Germinal center (tissue), 1 donor: ENCODE measurements around the gene PDXK.

Experiments
- DNase-seq: peaks from one replicate; pipeline ENCODE4 v3.0.0; 2012; ENCODE audit warnings: mixed read lengths, low spot score

PDXK gene

GRCh38 chr21:43805275-43805800 is 86.4 kb downstream of the PDXK start:
- DNase-seq: peak; percentile 95

- no peak for DNase-seq
These were observed 87.2 kb downstream of the PDXK start for GRCh38 chr21:43806017-43806710.

- no peak for DNase-seq
These were observed 89.4 kb downstream of the PDXK start for GRCh38 chr21:43808367-43808766.

- DNase-seq: no peak
These were observed 89.9 kb downstream of the PDXK start for GRCh38 chr21:43808832-43809251.

GRCh38 chr21:43809346-43809799 is 90.4 kb downstream of the PDXK start:
- DNase-seq: no peak

- DNase-seq: no peak
These were observed 91.0 kb downstream of the PDXK start for GRCh38 chr21:43809853-43810504.

GRCh38 chr21:43810505-43811261 is 91.8 kb downstream of the PDXK start:
- peak; percentile 92 for DNase-seq

GRCh38 chr21:43811262-43812105 is 92.6 kb downstream of the PDXK start:
- DNase-seq: no peak
